Measurements from ENCODE around the gene LACTBL1.

DNA sequence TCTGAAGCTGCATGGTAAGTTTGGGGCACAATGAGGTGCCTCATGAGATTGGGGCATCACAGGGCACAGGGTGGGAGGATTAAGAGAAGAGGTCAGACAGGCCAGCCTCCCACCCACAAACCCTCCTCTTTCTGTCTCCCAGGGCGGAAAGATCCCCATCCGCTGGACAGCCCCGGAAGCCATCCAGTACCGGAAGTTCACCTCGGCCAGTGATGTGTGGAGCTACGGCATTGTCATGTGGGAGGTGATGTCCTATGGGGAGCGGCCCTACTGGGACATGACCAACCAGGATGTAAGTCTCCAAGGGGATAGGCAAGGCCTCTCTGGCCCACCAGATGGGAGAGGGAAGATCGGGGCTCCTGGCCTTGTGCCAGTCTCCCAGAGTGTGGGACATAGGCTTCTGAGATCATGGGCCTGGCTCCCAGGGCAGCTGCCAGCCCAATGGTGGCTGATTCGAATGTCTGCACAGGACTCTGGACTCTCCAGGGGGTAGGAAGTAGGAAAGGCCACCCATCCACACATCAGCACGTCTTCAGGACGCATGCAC is 63.7 kb downstream of the LACTBL1 start:
- TF ChIP-seq, protein P1, sequence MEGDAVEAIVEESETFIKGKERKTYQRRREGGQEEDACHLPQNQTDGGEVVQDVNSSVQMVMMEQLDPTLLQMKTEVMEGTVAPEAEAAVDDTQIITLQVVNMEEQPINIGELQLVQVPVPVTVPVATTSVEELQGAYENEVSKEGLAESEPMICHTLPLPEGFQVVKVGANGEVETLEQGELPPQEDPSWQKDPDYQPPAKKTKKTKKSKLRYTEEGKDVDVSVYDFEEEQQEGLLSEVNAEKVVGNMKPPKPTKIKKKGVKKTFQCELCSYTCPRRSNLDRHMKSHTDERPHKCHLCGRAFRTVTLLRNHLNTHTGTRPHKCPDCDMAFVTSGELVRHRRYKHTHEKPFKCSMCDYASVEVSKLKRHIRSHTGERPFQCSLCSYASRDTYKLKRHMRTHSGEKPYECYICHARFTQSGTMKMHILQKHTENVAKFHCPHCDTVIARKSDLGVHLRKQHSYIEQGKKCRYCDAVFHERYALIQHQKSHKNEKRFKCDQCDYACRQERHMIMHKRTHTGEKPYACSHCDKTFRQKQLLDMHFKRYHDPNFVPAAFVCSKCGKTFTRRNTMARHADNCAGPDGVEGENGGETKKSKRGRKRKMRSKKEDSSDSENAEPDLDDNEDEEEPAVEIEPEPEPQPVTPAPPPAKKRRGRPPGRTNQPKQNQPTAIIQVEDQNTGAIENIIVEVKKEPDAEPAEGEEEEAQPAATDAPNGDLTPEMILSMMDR (conservative IDR thresholded peaks at IDR 0.05; ENCODE audit: low read depth, low read length), result no peak
- TF ChIP-seq RAD21 (IDR thresholded peaks at IDR 0.05; ENCODE audit: low read length) (no peak), POLR2A (IDR thresholded peaks at IDR 0.05; ENCODE audit: low read depth, low read length) (no peak), CHD1 (IDR thresholded peaks at IDR 0.05; ENCODE audit: low read depth, low read length) (no peak), MXI1 (IDR thresholded peaks at IDR 0.05; ENCODE audit: borderline replicate concordance, low read depth, low read length) (no peak), MAFK (IDR thresholded peaks at IDR 0.05; ENCODE audit: low read depth, low read length) (no peak), MAZ (IDR thresholded peaks at IDR 0.05; ENCODE audit: borderline replicate concordance, low read depth, low read length) (no peak), RCOR1 (IDR thresholded peaks at IDR 0.05; ENCODE audit: insufficient replicate concordance, low read length) (no peak), SMC3 (IDR thresholded peaks at IDR 0.05; ENCODE audit: low read depth, low read length) (no peak), CEBPB (IDR thresholded peaks at IDR 0.05; ENCODE audit: low read depth, low read length) (no peak), NFE2L2 (IDR thresholded peaks at IDR 0.05; ENCODE audit: low read depth, low read length) (no peak), RFX5 (IDR thresholded peaks at IDR 0.05; ENCODE audit: low read depth, low read length) (no peak), BHLHE40 (IDR thresholded peaks at IDR 0.05; ENCODE audit: low read depth, low read length) (no peak)
- TF ChIP-seq, protein P2, sequence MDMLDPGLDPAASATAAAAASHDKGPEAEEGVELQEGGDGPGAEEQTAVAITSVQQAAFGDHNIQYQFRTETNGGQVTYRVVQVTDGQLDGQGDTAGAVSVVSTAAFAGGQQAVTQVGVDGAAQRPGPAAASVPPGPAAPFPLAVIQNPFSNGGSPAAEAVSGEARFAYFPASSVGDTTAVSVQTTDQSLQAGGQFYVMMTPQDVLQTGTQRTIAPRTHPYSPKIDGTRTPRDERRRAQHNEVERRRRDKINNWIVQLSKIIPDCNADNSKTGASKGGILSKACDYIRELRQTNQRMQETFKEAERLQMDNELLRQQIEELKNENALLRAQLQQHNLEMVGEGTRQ (IDR thresholded peaks at IDR 0.05; ENCODE audit: low read depth, low read length), result no peak
